Embryonic facial prominence (tissue), 1 donor: Measurements from ENCODE around the gene LCA5L.
"Not testable (repeated sequence)": the region's sequence is repeated elsewhere in the genome, so short reads cannot be mapped to it uniquely, and the experiment has no call there.

Source experiments
- DNase-seq: peaks from one replicate; pipeline ENCODE4 v3.0.0-alpha.2; 2016; ENCODE audit errors: extremely low spot score

LCA5L gene

DNA sequence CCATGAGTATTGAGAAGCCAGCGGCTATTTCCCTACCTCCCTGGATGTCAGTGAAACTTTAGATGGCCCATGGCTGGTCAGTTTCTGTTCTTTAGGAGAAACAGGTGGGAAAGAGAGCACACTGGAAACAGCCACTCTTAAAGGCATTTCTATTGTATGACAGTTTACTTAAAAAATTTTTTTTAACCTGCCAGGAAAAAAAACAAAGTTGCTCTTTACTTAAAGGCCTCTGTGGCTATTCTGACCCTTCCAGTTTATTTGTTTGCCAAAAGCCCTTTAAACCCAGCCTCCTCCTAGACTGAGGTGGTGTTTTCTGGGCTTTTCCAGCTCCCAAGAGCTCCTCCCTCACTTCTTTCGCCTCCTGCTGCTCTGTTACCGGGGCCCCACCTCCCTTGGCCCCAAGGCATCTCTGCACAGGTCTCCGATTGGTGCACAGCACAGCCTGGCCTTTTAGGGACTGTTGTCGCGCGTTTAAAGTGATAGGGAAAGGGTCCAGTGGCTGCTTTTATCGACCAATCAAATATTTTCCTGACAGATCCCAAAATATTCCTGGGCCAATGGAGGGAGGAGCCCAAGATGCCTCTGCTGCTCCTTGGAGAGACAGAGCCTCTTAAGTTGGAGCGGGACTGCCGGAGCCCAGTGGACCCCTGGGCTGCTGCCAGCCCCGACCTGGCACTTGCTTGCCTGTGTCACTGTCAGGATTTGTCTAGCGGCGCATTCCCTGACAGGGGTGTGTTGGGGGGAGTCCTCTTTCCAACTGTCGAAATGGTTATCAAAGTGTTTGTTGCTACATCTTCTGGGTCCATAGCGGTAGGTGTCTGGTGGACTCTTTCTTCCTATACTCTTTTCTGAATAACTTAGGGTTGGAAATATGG, 6.0 kb upstream of the LCA5L start, which contains the start of gene SH3BGR:
SH3BGR (plus strand) TSS at position 639 of the 875 bp plus-strand sequence; CDS start at position 766, 127 bp downstream.
- no peak for DNase-seq

DNA sequence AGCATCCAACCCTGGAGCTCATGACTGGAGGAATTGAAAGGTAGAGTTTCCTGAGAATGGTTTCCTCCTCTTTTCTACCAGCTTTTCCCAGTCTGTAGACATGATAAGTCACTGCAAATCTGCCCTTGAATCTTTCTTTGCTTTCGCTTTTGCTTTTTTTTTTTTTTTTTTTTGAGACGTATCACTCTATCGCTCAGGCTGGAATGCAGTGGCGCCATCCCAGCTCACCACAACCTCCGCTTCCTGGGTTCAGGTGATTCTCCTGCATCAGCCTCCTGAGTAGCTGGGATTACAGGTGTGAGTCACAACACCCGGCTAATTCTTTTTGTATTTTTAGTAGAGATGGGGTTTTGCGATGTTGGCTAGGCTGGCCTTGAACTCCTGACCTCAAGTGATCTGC, 1.7 kb upstream of the LCA5L start:
- no peak for DNase-seq

GRCh38 chr21:39444421-39445180, 977 bp downstream of the LCA5L start:
- no peak for DNase-seq

DNA sequence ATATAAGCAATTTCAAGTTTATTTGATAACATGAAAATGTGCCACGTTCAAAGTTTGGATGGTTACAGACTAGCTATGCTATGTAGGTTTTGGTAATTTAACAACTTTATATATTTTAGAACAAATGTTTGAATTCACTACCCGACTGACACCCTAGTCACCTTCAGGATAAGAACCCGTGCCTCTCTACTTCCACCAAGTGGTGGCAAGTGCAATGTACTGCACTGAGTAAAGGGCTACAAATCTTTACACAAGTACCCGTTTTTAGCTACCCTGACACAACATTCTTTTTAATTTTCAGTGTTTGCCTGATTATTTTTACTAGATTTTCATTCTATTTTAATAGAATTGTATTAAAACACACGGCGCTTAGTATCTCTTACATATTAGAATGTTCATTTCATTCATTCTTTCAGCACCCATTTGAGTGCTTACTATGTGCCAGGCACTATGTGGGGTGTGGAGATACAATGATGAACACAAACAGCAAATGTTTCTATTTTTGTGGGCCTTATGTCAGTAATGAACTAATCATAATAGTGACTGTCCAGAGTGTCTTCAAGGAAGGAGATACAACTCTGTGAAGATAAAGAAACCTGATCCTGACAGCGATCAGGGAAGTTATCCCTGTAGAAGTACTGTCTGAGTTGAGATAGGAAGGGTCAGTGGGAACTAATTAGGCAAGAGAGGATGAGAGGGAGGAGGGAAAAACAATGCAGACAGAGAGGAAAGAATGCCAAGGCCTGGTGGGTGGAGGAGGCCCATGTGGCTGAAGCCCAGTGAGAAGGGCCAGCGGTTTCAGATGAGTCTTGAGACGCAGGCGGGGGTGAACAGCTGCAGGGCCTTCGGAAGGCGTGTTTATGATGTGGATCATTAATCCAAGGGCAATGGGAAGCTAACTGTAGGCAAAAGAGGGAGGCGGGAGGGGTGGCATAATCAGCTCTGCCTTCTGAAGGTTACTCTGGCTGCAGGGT, 3.8 kb downstream of the LCA5L start:
- DNase-seq: no peak

DNA sequence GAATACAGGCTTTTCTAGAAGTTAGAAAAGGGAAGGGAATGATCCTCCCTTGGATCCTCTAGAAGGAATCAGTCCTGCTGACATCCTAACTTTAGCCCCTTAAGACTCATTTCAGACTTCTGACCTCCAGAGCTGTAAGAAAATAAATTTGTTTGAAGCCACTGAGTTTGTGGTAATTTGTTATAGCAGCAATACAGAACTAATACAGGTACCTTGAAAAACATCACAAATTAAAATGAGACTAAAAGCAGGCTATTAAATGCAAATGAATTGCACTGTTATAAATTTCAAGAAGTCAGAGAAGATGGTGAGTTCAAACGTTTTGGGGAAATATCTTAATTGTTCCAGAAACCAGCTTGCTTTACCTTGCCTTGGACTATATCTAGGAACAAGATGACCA, 6.3 kb downstream of the LCA5L start:
- no peak for DNase-seq

DNA sequence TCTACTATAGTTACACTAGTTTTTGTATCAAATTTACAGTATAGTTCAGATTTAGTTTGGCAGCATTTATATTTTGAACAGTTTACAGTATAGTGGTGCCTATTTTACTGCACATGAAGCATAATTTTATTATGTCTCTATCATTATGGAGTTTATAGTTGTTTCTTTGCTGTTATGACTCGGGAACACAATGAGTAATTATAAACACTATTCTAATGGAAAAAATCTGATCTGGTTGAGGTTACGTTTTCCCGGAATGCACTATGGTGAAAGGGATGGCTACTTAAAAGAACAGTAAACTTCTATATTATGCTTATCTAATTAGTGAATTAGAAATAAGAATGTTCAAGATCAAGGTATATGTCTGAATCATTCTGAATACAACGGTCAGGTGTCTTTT, 10.6 kb downstream of the LCA5L start:
- DNase-seq: no peak

DNA sequence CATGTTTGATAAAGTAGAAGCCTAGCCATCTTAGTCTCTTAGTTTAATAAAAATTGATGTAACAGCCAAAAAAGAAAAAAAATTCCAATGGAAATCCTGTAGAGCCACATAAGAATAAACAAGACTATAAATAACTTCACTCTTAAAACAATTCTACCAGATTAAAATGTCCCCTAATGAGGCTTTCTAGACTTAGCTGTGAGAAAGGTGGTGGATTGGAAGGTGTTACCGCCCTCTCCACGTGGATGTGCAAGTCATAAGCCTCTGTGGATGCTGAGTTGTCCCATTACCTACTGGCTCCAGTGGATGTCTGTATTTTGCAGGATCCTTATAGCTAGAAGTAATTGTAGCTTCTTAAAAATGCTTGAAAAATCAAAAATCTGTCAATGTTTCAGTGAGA, 14.6 kb downstream of the LCA5L start:
- DNase-seq: no peak

GRCh38 chr21:39430457-39430856, 15.1 kb downstream of the LCA5L start:
- DNase-seq: no peak

GRCh38 chr21:39430016-39430415, 15.6 kb downstream of the LCA5L start:
- DNase-seq: no peak

DNA sequence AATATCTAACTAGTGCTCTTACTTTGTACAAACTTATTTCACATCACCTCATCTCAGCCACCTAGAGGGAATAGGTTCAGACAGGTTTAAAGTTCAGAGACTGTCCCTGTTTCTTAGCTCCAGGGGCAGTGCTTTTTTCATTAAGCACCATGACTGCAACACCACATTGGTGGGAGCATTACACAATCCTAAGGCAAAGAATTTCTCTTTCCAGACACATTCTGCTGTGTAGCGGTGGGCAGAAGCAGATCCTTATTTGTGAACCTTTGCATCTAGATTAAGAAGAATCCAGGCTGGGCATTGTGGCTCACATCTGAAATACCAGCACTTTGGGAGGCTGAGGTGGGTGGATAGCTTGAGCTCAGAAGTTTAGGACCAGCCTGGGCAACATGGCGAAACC, 16.1 kb downstream of the LCA5L start:
- no peak for DNase-seq

DNA sequence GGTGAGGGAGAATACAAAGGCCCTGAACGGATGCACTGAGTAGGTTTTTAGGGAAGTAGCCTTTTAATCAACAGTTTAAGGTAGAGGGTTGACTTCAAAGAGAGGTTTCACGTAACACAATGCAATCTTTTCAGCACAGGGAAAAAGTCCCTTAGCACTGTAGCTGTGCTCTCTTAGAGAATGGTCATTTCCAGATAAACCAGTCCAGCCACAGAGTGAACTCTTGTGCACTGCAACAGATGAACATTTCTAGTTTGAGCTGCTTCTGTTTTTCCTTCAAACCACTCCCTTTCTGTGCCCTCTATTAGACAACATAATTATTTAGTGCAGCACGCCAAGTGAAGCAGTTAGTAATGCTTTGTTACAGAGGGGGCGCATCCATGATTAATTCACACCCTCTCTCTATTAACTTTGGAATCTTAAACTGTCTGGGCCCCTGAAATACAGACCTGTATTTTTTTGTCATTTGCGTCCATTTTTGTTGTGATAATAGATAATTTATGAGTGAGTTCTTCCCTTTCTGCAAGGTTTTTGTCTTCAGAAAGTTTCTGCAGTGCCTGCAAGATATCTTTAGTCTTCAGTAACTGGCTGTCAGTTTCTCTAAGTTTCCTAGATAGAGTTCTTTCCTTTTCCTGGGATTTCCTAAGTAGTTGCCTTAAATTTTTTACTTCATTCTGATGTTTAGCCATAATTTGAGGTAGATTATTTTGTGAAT, 22.9 kb downstream of the LCA5L start:
- no peak for DNase-seq

DNA sequence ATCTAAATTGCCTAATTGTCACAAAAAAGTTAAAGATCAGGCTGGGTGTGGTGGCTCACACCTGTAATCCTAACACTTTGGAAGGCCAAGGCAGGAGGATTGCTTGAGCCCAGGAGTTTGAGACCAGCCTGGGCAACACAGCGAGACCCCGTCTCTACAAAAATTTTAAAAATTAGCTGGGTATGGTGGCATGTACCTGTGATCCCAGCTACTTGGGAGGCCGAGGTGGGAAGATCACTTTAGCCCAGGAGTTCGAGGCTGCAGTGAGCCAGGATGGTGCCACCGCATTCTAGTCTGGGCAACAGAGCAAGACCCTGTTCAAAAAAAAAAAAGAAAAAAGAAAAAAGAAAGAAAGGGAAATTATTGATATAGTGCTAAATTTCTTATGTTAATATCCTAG, 26.4 kb downstream of the LCA5L start:
- DNase-seq: not testable (repeated sequence)

- no peak for DNase-seq
Measured at GRCh38 chr21:39406065-39406464, 39.5 kb downstream of the LCA5L start.

DNA sequence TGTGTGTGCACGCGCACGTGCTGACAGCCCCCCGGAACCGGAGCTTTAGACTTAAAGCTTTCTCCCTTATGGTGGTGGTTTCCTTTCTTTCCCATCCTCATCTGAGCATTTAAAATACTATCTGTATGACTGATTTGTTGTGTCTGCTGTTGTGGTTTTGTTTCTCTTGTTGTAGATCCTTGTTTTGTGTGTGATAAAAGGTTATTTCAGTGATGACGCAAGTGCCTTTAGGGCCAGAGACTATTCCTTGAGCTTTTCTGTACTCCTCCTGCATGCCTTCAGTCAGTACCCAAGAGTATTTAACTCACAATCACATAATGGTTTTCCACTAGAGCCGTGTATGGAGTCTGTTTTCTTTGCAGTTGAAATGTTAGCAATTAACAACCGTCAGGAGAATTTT, 45.4 kb downstream of the LCA5L start:
- DNase-seq: no peak

DNA sequence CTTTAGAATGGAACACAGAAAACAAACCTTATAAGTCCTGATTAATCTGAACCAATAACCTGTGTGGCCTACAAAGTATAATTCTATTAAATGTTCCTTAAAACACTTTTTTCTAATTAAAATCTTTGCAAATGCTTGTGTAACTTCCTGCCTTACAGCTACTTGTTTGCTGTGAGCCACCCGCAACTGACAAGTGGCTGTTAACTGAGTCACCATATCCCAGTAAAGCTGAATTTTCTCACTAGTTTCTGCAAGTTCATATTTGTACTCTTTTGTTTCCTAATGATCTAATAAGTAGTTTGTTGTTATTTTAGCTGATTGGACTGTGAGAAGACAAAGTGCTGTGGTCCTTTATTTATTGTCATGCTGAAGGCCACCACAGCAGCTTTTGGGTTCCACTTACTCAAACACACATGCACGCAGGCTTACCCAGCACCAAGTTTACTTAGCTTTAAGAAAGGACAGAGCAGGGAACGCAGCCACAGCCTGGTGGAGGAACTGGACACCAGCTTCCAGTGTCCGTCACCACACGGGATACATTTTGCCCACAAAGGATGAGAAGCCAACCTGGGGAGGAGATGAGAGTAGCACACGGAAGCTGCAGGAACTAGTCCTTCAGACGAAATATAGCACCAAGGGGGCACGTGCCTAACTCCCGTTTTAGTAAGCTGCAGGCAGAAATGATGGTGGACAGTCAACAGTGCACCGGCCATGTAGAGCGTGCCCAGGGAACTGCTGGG, 47.8 kb downstream of the LCA5L start:
- DNase-seq: no peak

DNA sequence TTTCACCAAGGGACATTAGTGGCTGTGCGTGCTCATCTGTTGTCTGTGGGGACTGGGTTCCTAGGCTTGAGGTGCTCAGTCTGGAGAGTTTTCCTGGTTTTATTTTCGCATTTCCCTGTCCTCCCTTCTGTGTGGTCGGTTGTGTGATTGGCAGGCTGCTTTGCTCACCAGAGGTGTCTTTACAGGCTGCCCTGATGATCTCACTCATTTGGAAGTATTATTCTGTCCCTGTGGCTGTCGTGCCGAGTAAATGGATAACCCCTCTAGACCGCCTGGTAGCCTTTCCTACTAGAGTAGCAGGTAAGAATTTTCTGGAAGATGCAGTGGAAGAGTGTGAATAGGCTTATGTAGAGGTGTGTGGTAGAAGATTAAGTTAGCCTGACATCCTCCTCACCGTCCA, 52.6 kb downstream of the LCA5L start:
- no peak for DNase-seq

DNA sequence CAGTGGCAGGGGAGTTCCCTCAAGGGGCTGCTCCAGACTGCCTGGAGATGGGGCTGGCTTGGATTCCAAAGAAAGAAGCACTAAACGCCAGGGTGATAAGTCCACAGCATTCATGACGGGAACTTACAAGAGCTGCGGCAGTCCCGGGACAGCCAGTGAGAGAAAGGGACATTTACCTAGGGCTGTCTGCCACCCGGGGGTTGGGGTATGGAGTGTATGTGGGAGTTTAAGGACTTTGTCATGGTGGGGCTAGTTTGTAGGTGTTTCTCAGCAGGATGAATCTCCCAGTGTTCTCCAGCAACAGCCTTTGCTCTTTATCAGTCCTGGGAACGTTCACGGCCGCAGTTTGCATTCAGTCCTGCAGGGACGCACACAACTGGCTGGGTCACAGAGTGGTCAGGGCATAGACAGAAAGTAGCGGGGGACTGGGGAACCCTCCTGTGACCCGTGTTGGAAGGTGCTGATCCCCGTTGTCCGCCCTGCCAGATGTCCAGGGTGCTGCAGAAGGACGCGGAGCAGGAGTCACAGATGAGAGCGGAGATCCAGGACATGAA, 55.3 kb downstream of the LCA5L start:
- no peak for DNase-seq

GRCh38 chr21:39388811-39389155, 56.8 kb downstream of the LCA5L start:
- DNase-seq: no peak

DNA sequence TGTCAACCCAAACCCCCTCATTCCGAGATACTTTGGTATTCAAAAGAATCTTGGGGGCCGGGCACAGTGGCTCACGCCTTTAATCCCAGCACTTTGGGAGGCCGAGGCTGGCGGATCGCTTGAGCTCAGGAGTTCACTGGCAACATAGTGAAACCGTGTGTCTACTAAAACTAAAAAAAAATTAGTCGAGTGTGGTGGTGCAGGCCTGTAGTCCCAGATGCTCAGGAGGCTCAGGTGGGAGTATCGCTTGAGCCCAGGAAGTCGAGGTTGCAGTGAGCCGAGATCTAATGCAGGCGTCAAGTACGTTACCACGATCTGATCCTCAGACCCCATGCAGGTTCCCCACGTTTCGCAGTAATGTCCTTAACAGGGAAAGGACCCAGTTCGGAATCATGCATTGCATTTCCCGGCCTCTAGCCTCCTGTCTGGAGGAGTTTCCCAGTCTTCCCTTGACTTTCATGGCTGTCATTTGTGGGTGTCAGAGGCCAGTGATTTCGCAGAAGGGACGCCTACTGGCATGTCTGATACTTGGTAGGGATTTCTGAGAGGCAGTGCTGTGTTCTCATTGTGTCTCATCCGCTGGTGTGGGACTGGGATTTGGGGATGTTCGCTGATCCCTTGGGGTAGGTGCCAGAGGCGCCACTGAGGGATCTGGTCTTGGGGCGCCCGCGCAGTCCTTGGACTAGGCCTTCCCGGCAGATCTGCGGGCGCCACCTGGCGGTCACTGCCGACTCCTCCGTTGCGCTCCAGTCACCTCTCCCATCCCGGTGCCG, 57.4 kb downstream of the LCA5L start:
- peak; percentile 47 for DNase-seq
